Aorta (tissue), 5 donors: Measurements from ENCODE around the gene PLCB1. TPM values are rescaled to one million over a fixed set of nuclear protein-coding genes. Genes with fewer than 3 reads are reported as not detected.
"Not testable (repeated sequence)": the region's sequence is repeated elsewhere in the genome, so short reads cannot be mapped to it uniquely, and the experiment has no call there.

ENCODE experiments used
- ATAC-seq: fragments of 200-7000 bp; cut with Tn5 transposase; one replicate; pipeline ENCODE4 v1.9.1; 2022; ENCODE audit warnings: moderate library complexity; ENCODE audit not compliant: low FRiP score
- DNase-seq, 2 donors: peaks; one replicate each; pipeline ENCODE4 v3.0.0-alpha.2; 2020
- H3K27ac ChIP-seq, 2 donors: one replicate each; pipeline ENCODE4 v1.5.1; 2013; ENCODE audit warnings: low read length in 2 of 2, mild to moderate bottlenecking in 2 of 2, moderate library complexity in 2 of 2, control low read depth in 1 of 2, inconsistent platforms in 1 of 2, low read depth in 1 of 2
- H3K27me3 ChIP-seq, 2 donors: one replicate each; pipeline ENCODE4 v1.6.1; 2013; ENCODE audit warnings: control low read depth in 1 of 2, low read length in 1 of 2, mild to moderate bottlenecking in 1 of 2, moderate library complexity in 1 of 2; ENCODE audit not compliant: insufficient read depth in 2 of 2, control insufficient read depth in 1 of 2
- H3K36me3 ChIP-seq, 2 donors: one replicate each; pipeline ENCODE4 v1.6.1; 2013; ENCODE audit warnings: control low read depth in 1 of 2, low read length in 1 of 2, mild to moderate bottlenecking in 1 of 2; ENCODE audit not compliant: insufficient read depth in 2 of 2, control insufficient read depth in 1 of 2
- H3K4me1 ChIP-seq, 2 donors: one replicate each; pipeline ENCODE4 v1.6.1; 2013; ENCODE audit warnings: low read length in 2 of 2, control low read depth in 1 of 2, mild to moderate bottlenecking in 1 of 2, moderate library complexity in 1 of 2; ENCODE audit not compliant: insufficient read depth in 2 of 2, control insufficient read depth in 1 of 2
- H3K4me3 ChIP-seq, 2 donors: one replicate each; pipeline ENCODE4 v1.5.1; 2013; ENCODE audit warnings: low read length in 2 of 2, control low read depth in 1 of 2, mild to moderate bottlenecking in 1 of 2
- H3K9me3 ChIP-seq: one replicate; pipeline ENCODE4 v1.6.1; 2013; ENCODE audit warnings: mild to moderate bottlenecking, low read length; ENCODE audit not compliant: control insufficient read depth
- WGBS, 2 donors: extraction: QIAGEN DNeasy Blood & Tissue Kit; methylation state at CpG; one replicate each; pipeline ENCODE4 v1.1.7; 2013; 5-methylcytosine and 5-hydroxymethylcytosine counted together
- intact Hi-C, 2 donors: fragments of 100-400 bp; cut with DNase I; formaldehyde crosslinking; loops; one replicate each; pipeline versions ENCODE4 v1.14.2 to v1.15.0; 2022
- polyA plus RNA-seq, 2 donors: library from polyadenylated mRNA; stranded (reverse); fragments of 200-250 nt; gene quantifications; one replicate each; pipeline ENCODE4 v1.2.3, GENCODE V29; 2013
- total RNA-seq, 2 donors: library from RNA; stranded (reverse); fragmentation: NEBNext Ultra II Directional; extraction: Animal tissue kit (Norgen Biotek cat#: 25700); gene quantifications; one replicate each; pipeline ENCODE4 v1.2.1, GENCODE V29; 2021
- donor health status: healthy with polysubstance abuse.
- donor health status: Bipolar disorder and iron deficiency.
- donor health status: DM: no; HTN: no; CAD: no.
- donor health status: DM: no; HTN: no; CAD: no.
- donor health status: DM: yes; HTN: yes; CAD: no.

The PLCB1 gene
- total and polyA plus RNA-seq, 4 donors: 1.4 to 35.0 (median 6.6) TPM

DNA sequence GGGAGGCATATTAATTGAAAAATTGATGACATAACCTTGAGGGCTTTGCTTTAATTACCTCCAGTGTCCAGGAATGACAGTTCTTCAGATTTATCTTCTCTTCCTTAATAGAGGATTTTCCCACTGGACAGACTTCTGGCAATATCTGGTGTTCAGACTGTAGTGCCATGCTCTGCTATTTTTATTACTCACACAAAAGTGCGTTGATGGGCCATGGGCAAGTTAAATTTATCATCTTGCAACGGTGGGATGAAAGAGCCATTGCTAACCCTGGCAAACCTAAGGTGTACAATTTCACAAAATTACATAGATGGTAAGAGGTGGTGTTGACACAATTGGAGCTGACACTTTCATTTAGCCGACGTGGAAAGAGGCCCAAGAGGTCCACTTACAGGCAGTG, 683.1 kb downstream of the PLCB1 start:
- no peaks in the 10 kb centered on the region for H3K36me3 ChIP-seq
- ATAC-seq: no peak
- intact Hi-C loops: no loop called here

DNA sequence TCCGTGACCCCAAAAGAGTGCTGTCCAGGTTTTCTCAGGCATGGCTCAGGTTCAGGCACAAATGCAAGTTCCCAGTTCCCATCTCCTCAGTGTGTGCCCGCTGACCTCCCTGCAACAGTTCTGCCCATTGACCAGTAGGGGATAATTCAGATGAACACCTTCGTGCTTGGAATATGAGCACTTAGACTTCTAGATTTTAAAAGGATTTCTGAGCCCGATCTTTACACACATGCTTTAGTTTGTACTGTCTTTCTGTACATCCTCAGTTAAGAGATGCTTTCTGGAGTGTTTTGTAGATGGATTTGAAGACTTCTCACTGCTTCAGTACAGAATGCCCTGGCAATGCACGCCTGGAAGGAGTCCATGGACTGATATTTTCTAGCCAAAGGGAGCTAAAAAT, 697.2 kb downstream of the PLCB1 start:
- 85 to 88% methylated on average over 5 of the region's 5 CpGs for WGBS, 2 donors
- peaks cover 1% of the 10 kb centered on the region for H3K9me3 ChIP-seq

More for the DNA sequence above, 683.1 kb downstream of the PLCB1 start:
- H3K9me3 ChIP-seq: no peaks in the 10 kb centered on the region
- WGBS, 2 donors: 79 to 85% methylated on average over 4 of the region's 4 CpGs
- no peaks in the 10 kb centered on the region for H3K27me3 ChIP-seq
- H3K4me1 ChIP-seq: no peaks in the 10 kb centered on the region
- no peak overlapping the region for H3K4me3 ChIP-seq
- no peak overlapping the region for H3K27ac ChIP-seq
- DNase-seq: no peak

DNA sequence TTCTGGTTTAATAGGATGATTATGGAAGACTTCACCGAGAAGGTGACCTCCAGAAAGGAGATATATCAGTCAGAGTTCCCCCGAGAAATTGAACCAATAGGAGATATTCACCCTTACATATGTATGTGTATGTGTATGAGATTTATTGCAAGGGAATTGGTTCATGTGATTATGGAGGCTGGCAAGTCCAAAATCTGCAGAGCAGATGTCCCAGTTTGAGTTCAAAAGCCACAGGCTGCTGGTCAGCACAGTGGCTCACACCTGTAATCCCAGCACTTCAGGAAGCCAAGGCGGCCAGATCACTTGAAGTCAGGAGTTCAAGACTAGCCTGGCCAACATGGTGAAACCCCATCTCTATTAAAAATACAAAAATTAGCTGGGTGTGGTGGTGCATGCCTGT, 702.2 kb downstream of the PLCB1 start:
- DNase-seq, H3K9me3 ChIP-seq, intact Hi-C loops, H3K4me3 ChIP-seq, H3K27me3 ChIP-seq, H3K4me1 ChIP-seq, H3K36me3 ChIP-seq, ATAC-seq, H3K27ac ChIP-seq: not testable (repeated sequence)
- whole genome bisulfite sequencing, 2 donors: 94 to 99% methylated on average over 3 of the region's 3 CpGs

More for the DNA sequence above, 697.2 kb downstream of the PLCB1 start:
- ATAC-seq (no peak), DNase-seq (no peak)
- intact Hi-C loops: no loop called here
- no peaks in the 10 kb centered on the region for H3K36me3 ChIP-seq
- no peaks in the 10 kb centered on the region for H3K4me1 ChIP-seq
- H3K4me3 ChIP-seq: no peak overlapping the region
- no peak overlapping the region for H3K27ac ChIP-seq
- no peaks in the 10 kb centered on the region for H3K27me3 ChIP-seq

DNA sequence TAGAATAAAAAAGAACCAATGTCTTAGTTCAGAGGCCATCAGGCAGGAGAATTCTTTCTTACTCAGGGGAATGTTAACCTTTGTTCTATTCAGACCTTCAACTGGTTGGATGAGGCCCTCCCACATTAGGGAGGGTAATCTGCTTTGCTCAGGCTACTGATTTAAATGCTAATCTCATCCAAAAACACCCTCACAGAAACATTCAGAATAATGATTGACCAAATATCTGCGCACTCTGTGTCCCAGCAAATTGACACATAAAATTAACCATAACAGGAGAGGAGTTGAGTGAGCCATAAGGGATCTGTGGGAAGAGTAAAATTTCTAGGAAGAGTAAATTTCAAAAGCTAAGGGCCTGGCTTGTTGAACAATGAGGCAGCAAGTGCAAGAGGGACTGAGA, 702.8 kb downstream of the PLCB1 start:
- H3K4me3 ChIP-seq: no peak overlapping the region
- H3K9me3 ChIP-seq: peaks cover 1% of the 10 kb centered on the region
- H3K4me1 ChIP-seq: no peaks in the 10 kb centered on the region
- no peaks in the 10 kb centered on the region for H3K36me3 ChIP-seq
- ATAC-seq (no peak), DNase-seq (no peak)
- WGBS, 2 donors: 59 to 64% methylated on average over 1 of the region's 1 CpG
- intact Hi-C loops: no loop called here
- no peaks in the 10 kb centered on the region for H3K27me3 ChIP-seq
- no peak overlapping the region for H3K27ac ChIP-seq

DNA sequence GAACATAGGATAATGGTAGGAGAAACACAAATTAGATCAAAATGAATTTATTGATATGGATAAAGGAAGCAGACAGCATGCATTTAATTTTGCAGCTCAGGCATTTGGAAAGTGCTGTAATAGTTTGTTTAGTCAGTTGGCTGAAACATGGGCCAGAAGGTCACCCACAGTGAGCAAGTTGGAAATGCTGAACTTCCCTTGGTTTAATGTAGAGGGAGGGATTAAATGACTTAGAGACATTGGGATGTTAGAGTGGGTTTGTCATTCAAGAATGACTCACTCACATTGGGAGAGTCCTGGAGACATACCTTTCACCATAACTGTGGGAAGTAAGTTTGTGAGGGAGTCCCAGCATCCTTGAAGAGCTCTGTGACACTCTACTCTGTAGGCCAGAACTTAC, 705.3 kb downstream of the PLCB1 start:
- Histone ChIP-seq H3K27me3 (no peaks in the 10 kb centered on the region), H3K9me3 (peaks cover 1% of the 10 kb centered on the region), H3K4me3 (no peak overlapping the region), H3K27ac (no peak overlapping the region), H3K36me3 (no peaks in the 10 kb centered on the region), H3K4me1 (no peaks in the 10 kb centered on the region)
- no peak for DNase-seq
- no peak for ATAC-seq
- intact Hi-C loops: no loop called here

DNA sequence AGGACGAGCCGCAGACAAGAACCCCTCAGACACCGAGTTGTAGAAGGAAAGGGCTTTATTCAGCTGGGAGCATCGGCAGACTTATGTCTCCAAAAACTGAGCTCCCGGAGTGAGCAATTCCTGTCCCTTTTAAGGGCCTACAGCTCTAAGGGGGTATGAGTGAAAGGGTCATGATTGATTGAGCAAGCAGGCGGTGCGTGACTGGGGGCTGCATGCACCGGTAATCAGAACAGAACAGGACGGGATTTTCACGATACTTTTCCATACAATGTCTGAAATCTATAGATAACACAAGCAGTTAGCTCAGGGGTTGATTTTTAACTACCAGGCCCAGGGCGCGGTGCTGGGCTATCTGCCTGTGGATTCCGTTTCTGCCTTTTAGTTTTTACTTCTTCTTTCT, 710.5 kb downstream of the PLCB1 start:
- intact Hi-C loops: no loop called here
- ATAC-seq (no peak), DNase-seq (no peak)
- H3K27me3 ChIP-seq: no peaks in the 10 kb centered on the region
- no peak overlapping the region for H3K27ac ChIP-seq
- no peaks in the 10 kb centered on the region for H3K9me3 ChIP-seq
- 91 to 94% methylated on average over 13 of the region's 13 CpGs for WGBS, 2 donors
- no peak overlapping the region for H3K4me3 ChIP-seq
- H3K36me3 ChIP-seq: no peaks in the 10 kb centered on the region
- H3K4me1 ChIP-seq: no peaks in the 10 kb centered on the region

DNA sequence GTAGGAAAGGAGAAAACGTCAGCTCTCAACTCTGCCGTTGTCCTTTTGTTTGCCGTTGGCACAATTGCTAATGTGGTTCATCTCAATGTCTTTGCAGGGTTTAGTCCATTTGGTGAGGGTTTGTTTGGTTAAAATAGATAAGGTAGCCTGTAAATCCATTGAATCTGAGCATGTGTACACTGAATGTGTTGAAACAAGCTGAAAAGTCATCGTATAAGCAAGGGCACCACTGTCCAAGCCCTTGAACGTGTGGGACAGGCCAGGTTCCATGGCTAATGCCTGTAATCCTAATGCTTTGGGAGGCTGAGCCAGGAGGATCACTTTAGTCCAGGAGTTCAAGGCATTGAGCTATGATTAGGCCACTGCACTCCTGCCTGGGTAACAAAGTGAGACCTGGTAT, 712.1 kb downstream of the PLCB1 start:
- Histone ChIP-seq H3K27me3 (no peaks in the 10 kb centered on the region), H3K36me3 (no peaks in the 10 kb centered on the region), H3K27ac (no peak overlapping the region), H3K4me1 (no peaks in the 10 kb centered on the region), H3K9me3 (no peaks in the 10 kb centered on the region), H3K4me3 (no peak overlapping the region)
- intact Hi-C loops: no loop called here
- ATAC-seq (no peak), DNase-seq (no peak)
- WGBS, 2 donors: 93% methylated on average over 5 of the region's 5 CpGs

DNA sequence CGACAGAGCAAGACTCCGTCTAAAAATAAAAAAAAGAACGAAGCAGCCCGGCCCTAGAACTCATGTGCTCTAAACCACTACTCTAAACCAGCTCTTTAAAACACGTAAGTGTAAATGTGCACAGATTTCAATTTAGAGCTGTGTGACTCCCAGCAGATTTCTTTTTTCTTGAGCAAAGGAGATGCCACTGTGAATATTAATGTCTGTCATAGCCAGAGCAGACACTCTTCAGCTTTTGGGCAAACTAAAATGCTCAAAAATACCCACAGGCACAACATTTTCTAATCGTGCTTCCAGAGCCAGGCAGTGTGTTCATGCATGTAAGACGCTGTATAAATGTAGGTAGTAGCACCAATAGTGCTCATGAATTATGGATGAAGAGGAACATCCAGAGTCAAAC, 717.9 kb downstream of the PLCB1 start:
- intact Hi-C loops: loop anchor here (5.0 to 10.0 kb wide), 5 partner anchors 215 to 545 kb away; partner anchors contain the start of gene PLCB4 (in 1 of the 2)
- Histone ChIP-seq H3K4me1 (peaks cover 4 to 7% of the 10 kb centered on the region in 2 donors), H3K4me3 (no peak overlapping the region), H3K27me3 (no peaks in the 10 kb centered on the region), H3K9me3 (no peaks in the 10 kb centered on the region), H3K36me3 (no peaks in the 10 kb centered on the region), H3K27ac (no peak overlapping the region)
- DNase-seq: no peak
- WGBS, 2 donors: 87 to 91% methylated on average over 7 of the region's 7 CpGs
- ATAC-seq: no peak

DNA sequence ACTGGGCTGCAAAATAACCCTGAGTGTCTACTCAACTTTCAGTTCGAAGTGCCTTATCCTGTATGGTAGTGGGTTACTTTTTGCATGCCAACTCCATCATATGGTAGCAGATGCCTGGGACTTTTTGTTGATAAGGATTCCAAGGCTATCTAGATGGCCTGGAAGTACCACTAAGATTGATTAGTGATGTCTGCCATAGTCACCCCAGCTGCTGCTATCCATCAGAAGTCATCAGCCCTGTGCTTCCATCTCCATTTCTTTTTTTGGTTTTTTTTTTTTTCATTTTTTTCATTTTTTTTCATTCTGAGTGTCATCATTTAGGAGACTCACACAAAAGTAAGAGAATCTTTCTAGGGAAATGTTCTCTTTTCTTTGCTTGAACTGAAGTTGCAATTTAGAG, 719.4 kb downstream of the PLCB1 start:
- no peaks in the 10 kb centered on the region for H3K27me3 ChIP-seq
- no peak overlapping the region for H3K4me3 ChIP-seq
- no peaks in the 10 kb centered on the region for H3K36me3 ChIP-seq
- H3K9me3 ChIP-seq: no peaks in the 10 kb centered on the region
- intact Hi-C loops: loop anchor here (5.0 to 10.0 kb wide), 5 partner anchors 213 to 543 kb away; partner anchors contain the start of gene PLCB4 (in 1 of the 2)
- no peak overlapping the region for H3K27ac ChIP-seq
- no peak for DNase-seq
- ATAC-seq: no peak
- peaks cover 4 to 9% of the 10 kb centered on the region in 2 donors for H3K4me1 ChIP-seq
- 84 to 93% methylated on average over 1 of the region's 1 CpG for WGBS, 2 donors
